ENCODE measurements around the gene PATZ1. TPM values are rescaled to one million over a fixed set of nuclear protein-coding genes. Genes with fewer than 3 reads are reported as not detected.

Gene PATZ1
- total and polyA plus RNA-seq, 12 donors, result 9.2 to 34.8 (median 25.1) TPM

DNA sequence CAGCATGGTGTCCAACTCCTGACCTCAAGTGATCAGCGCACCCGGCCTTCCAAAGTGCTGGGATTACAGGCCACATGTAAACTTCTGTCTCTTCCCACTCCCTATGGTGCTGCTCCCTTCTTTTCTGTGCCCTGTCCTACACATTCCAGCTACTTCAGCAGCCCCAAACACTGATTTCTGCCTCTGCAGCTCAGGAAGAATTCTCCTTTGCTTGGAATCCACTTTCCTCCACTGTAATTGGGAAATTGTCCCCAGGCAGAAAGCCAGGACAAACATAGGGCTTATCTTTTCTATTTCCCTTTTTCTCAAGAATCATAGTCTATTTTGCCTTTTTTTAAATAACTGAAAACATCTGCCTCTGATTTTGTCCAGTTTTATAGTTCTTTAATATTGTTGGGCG lies 32.0 kb upstream of the PATZ1 start:
- Histone ChIP-seq H3K27ac (peak overlapping the region in 1 of 5 donors; percentile 35), H3K36me3 (replicated peaks in 1 of 2) (no peaks in the 10 kb centered on the region), H3K4me3 (no peak overlapping the region), H3K27me3 (no peaks in the 10 kb centered on the region), H3K9me3 (replicated peaks in 1 of 3) (no peaks in the 10 kb centered on the region), H3K4me1 (replicated peaks in 1 of 2) (no peaks in the 10 kb centered on the region)
- WGBS, 4 donors, result 68 to 83% (median 78%) methylated on average over 3 of the region's 3 CpGs
- TF ChIP-seq, protein P1, sequence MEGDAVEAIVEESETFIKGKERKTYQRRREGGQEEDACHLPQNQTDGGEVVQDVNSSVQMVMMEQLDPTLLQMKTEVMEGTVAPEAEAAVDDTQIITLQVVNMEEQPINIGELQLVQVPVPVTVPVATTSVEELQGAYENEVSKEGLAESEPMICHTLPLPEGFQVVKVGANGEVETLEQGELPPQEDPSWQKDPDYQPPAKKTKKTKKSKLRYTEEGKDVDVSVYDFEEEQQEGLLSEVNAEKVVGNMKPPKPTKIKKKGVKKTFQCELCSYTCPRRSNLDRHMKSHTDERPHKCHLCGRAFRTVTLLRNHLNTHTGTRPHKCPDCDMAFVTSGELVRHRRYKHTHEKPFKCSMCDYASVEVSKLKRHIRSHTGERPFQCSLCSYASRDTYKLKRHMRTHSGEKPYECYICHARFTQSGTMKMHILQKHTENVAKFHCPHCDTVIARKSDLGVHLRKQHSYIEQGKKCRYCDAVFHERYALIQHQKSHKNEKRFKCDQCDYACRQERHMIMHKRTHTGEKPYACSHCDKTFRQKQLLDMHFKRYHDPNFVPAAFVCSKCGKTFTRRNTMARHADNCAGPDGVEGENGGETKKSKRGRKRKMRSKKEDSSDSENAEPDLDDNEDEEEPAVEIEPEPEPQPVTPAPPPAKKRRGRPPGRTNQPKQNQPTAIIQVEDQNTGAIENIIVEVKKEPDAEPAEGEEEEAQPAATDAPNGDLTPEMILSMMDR (IDR thresholded peaks at IDR 0.05), result no peak
- no peak for TF ChIP-seq POLR2A (IDR thresholded peaks at IDR 0.05)
- peak in 3 of 7 donors; percentile 21 to 33 (median 23) for DNase-seq
- intact Hi-C loops (cut with DNase I), result no loop called here

DNA sequence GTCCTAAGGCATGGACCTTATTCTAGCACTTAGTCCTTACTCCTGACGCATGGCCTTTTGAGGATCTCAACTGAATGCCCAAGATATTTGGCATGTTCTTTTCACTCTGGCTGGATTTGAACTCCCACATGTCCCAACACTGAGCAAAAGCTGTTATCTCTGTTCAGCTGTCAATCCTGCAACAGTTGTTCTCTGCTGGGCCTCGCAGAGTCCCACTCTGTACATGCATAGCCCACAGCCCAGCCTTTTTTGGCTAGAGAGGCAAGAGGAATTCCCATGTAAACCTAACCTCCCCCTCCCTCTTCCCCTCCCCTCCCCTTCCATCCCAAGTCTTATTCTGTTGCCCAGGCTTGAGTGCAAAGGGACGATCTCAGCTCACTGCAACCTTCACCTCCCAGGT lies 31.5 kb upstream of the PATZ1 start:
- H3K36me3 ChIP-seq (replicated peaks in 1 of 2), result no peaks in the 10 kb centered on the region
- WGBS, 4 donors, result 75 to 80% (median 78%) methylated on average over 3 of the region's 3 CpGs
- no peak overlapping the region for H3K4me3 ChIP-seq
- peak in 1 of 7 donors; percentile 15 for DNase-seq
- H3K27ac ChIP-seq, result peak overlapping the region in 1 of 5 donors; percentile 35
- TF ChIP-seq POLR2A (IDR thresholded peaks at IDR 0.05), result no peak
- TF ChIP-seq, protein P1 (IDR thresholded peaks at IDR 0.05), result no peak
- H3K4me1 ChIP-seq (replicated peaks in 1 of 2), result no peaks in the 10 kb centered on the region
- intact Hi-C loops (cut with DNase I), result no loop called here
- no peaks in the 10 kb centered on the region for H3K27me3 ChIP-seq
- no peaks in the 10 kb centered on the region for H3K9me3 ChIP-seq (replicated peaks in 1 of 3)

DNA sequence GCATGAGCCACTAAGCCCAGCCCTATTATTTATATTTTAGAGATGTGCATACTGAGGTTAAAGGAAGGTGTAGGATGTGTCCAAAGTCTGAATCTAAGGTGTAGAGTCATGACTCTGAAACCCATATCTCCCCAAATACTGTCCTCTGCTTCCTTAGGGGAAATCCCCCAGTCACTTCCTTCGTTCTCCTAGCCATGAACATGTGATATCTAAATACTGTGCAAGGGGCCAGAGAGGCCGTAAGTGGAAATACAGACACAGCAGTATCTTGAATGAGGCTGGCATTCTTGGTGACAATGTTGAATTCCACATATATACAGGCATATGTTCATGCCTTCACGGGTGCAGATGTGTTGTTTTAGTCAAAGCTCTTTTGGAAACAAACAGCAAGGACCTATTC lies 21.3 kb upstream of the PATZ1 start:
- Histone ChIP-seq H3K27ac (no peak overlapping the region), H3K27me3 (no peaks in the 10 kb centered on the region), H3K36me3 (replicated peaks in 1 of 2) (no peaks in the 10 kb centered on the region), H3K9me3 (replicated peaks in 1 of 3) (no peaks in the 10 kb centered on the region), H3K4me1 (replicated peaks in 1 of 2) (no peaks in the 10 kb centered on the region), H3K4me3 (no peak overlapping the region)
- TF ChIP-seq, protein P1 (IDR thresholded peaks at IDR 0.05), result no peak
- no peak for TF ChIP-seq POLR2A (IDR thresholded peaks at IDR 0.05)
- 75 to 87% (median 84%) methylated on average over 3 of the region's 3 CpGs for WGBS, 4 donors
- intact Hi-C loops (cut with DNase I), result no loop called here
- DNase-seq, result no peak

DNA sequence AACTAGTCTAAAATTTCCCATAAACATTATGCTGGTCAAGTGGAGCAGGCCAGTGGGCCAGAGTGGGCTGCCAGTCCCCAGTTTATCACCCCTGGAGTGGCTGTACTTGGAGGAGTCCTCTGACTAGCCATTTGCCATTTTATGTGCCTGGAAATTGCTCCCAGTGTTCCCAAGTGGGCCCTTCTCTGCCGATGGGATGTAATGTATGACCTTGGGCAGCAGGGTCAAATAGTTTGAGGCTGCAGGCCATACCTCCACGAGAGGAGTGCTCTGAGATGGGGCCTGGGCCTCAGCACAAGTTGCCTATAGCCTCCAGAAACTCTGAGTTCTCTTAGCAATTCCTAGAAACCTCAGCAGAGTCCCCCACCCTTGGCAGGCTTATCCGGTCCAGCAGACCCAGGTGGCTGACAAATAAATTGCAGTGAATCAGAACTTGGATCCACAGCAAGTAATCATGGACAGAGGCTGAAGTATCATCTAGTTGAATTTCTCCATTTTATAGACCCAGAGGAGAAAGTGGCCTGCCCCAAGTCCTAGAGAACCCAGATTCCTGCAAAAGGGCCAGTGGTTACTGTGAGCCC lies 17.8 kb upstream of the PATZ1 start:
- TF ChIP-seq POLR2A (IDR thresholded peaks at IDR 0.05), result no peak
- TF ChIP-seq, protein P1 (IDR thresholded peaks at IDR 0.05), result no peak
- intact Hi-C loops (cut with DNase I), result no loop called here

More for the DNA sequence above, 17.8 kb upstream of the PATZ1 start:
- H3K9me3 ChIP-seq (replicated peaks in 1 of 3), result no peaks in the 10 kb centered on the region
- H3K4me3 ChIP-seq, result no peak overlapping the region
- H3K4me1 ChIP-seq (replicated peaks in 1 of 2), result no peaks in the 10 kb centered on the region
- DNase-seq, result no peak
- H3K27me3 ChIP-seq, result no peaks in the 10 kb centered on the region
- no peak overlapping the region for H3K27ac ChIP-seq
- no peaks in the 10 kb centered on the region for H3K36me3 ChIP-seq (replicated peaks in 1 of 2)
- 30 to 86% (median 59%) methylated on average over 1 to 3 of the region's 3 CpGs for WGBS, 4 donors
